Nephron progenitor cell (in vitro differentiated cells): ENCODE data around the gene PRSS50.

Experiments used
- DNase-seq: peaks from one replicate; pipeline ENCODE4 v3.0.0; 2021
- H3K27ac Mint-ChIP-seq: 2 replicates; pipeline ENCODE4 v1.8.0; 2021; ENCODE audit warnings: mild to moderate bottlenecking, moderate library complexity, mixed read lengths
- H3K27me3 Mint-ChIP-seq: 2 replicates; pipeline ENCODE4 v1.8.0; 2021; ENCODE audit warnings: mild to moderate bottlenecking, low read depth, mixed read lengths; ENCODE audit not compliant: poor library complexity
- H3K36me3 Mint-ChIP-seq: 2 replicates; pipeline ENCODE4 v1.8.0; 2021; ENCODE audit warnings: low read depth, mixed read lengths
- H3K4me1 Mint-ChIP-seq: 2 replicates; pipeline ENCODE4 v1.8.0; 2021; ENCODE audit warnings: mixed read lengths
- H3K4me3 Mint-ChIP-seq: 2 replicates; pipeline ENCODE4 v1.8.0; 2021; ENCODE audit warnings: mild to moderate bottlenecking, moderate library complexity, mixed read lengths
- H3K9me3 Mint-ChIP-seq: 2 replicates; pipeline ENCODE4 v1.8.0; 2021; ENCODE audit warnings: mild to moderate bottlenecking, moderate library complexity, mixed read lengths
- CTCF ChIP-seq: fragments of 200-600 bp; sonication (generic); IDR thresholded peaks from 2 replicates; pipeline ENCODE4 v1.5.0; 2021; ENCODE audit warnings: antibody characterized with exemption

The PRSS50 gene

GRCh38 chr3:46664971-46665762 lies 52.5 kb downstream of the PRSS50 start:
- H3K9me3 Mint-ChIP-seq = no peaks in the 10 kb centered on the region
- TF ChIP-seq CTCF = no peak
- H3K4me1 Mint-ChIP-seq = peaks cover 79% of the 10 kb centered on the region
- H3K27ac Mint-ChIP-seq = no peak overlapping the region
- H3K27me3 Mint-ChIP-seq = peaks cover 12% of the 10 kb centered on the region
- no peaks in the 10 kb centered on the region for H3K36me3 Mint-ChIP-seq
- no peak for DNase-seq
- no peak overlapping the region for H3K4me3 Mint-ChIP-seq

- Mint-ChIP-seq H3K4me1 (peaks cover 82% of the 10 kb centered on the region), H3K27ac (no peak overlapping the region), H3K36me3 (no peaks in the 10 kb centered on the region), H3K27me3 (peaks cover 15% of the 10 kb centered on the region), H3K9me3 (no peaks in the 10 kb centered on the region), H3K4me3 (no peak overlapping the region)
- DNase-seq = no peak
- TF ChIP-seq CTCF = no peak
Measured at GRCh38 chr3:46664188-46664970, 53.3 kb downstream of the PRSS50 start.

GRCh38 chr3:46663591-46664135 lies 54.0 kb downstream of the PRSS50 start:
- H3K4me3 Mint-ChIP-seq = peak overlapping the region; percentile 65
- H3K27ac Mint-ChIP-seq = peak overlapping the region; percentile 88
- peaks cover 20% of the 10 kb centered on the region for H3K27me3 Mint-ChIP-seq
- peak; percentile 33 for DNase-seq
- H3K4me1 Mint-ChIP-seq = peaks cover 90% of the 10 kb centered on the region
- H3K36me3 Mint-ChIP-seq = no peaks in the 10 kb centered on the region
- no peak for TF ChIP-seq CTCF
- no peaks in the 10 kb centered on the region for H3K9me3 Mint-ChIP-seq

GRCh38 chr3:46662771-46663551 lies 54.7 kb downstream of the PRSS50 start:
- no peaks in the 10 kb centered on the region for H3K9me3 Mint-ChIP-seq
- no peaks in the 10 kb centered on the region for H3K36me3 Mint-ChIP-seq
- H3K4me3 Mint-ChIP-seq = peak overlapping the region; percentile 65
- peak; percentile 61 for DNase-seq
- H3K4me1 Mint-ChIP-seq = peaks cover 89% of the 10 kb centered on the region
- H3K27ac Mint-ChIP-seq = peak overlapping the region; percentile 94
- TF ChIP-seq CTCF = no peak
- peaks cover 20% of the 10 kb centered on the region for H3K27me3 Mint-ChIP-seq
